EL (cell line): ENCODE results near the gene CORO2B.

ENCODE experiments used
- DNase-seq: peaks from one replicate; pipeline ENCODE4 v3.0.0-alpha.2; 2016

The CORO2B gene

DNA sequence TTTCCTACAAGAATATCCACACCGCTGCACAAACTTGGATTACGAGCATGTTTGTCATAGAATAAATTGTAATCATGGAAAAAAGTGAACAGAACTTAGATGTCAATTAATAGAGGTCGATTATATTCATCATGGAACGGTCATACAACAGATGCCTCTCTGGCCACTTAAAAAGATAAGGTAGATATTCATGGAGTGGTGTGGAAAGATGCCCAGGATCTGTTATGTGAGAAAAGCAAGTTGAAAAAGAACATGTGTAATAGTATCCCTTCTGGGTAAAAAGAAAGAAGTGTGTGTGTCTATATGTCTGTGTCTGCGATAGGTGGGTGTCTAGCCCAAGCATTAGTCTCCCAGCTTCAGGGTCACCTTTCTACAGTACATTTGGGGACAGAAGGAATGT, 128.6 kb downstream of the CORO2B start:
- DNase-seq = no peak

DNA sequence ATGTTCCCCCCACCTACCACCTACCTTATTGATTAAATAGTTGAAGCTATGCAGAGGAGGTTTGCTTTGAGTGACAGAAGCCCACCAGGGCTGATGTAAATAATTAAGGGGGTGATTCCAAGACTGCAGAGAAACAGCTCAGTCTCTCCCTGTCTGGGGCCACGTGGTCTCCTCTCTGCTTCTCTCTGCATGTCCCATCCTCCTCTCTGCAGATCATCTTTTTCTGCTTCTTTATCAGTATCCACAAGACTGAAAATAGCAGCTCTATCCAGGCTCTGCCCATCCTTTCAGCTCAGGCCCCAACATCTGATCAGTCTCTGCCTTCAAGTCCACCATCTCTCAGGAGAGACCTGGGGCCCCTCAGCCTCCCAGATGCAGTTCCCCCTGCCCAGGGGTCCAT, 131.1 kb downstream of the CORO2B start:
- no peak for DNase-seq

DNA sequence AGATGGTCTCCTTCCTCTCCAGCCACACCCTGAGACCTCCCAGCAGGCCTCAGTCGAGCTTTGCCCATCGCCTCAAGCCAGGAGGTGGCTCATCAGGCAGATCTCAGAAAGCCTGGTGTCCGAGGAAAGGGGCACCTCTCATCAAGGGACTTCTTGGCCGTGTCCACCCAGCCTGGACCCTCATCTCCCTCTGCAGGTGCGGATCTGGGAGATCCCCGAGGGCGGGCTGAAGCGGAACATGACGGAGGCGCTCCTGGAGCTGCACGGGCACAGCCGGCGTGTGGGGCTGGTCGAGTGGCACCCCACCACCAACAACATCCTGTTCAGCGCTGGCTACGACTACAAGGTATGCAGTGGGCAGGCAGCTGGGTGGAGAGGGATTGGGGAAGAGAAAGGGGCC, 131.7 kb downstream of the CORO2B start:
- no peak for DNase-seq

DNA sequence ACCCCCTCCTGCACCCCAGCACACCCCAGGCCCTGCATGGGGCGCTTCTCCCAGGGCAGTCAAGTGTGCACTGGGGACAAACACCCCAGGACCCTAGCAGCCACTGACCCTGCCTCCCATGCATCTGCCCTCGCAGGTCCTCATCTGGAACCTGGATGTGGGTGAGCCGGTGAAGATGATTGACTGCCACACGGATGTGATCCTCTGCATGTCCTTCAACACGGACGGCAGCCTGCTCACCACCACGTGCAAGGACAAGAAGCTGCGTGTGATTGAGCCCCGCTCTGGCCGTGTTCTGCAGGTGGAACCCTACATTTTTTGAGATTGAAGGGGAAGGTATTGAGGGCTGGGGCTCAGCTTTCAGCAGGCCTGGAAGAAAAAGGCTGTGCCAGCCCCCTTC, 132.6 kb downstream of the CORO2B start:
- DNase-seq = no peak

DNA sequence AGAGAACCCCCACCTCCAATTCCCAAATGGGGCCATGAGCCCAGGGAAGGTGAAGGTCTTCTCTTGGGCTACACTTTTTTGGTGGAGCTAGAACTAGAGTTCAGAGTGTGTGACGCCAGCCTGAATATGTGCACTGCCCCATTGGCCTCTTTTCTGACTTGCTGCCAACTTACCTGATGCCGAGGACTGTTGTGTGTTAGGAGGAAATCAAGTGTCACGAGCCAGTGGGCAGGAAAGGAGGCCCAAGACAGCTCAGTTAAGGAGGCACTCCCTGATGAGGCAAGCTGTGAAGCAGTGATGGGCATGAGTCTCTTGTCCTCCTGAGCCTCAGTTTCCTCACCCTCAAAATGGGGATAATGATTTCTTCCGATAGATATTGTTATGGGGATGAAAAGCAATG, 134.1 kb downstream of the CORO2B start:
- no peak for DNase-seq

DNA sequence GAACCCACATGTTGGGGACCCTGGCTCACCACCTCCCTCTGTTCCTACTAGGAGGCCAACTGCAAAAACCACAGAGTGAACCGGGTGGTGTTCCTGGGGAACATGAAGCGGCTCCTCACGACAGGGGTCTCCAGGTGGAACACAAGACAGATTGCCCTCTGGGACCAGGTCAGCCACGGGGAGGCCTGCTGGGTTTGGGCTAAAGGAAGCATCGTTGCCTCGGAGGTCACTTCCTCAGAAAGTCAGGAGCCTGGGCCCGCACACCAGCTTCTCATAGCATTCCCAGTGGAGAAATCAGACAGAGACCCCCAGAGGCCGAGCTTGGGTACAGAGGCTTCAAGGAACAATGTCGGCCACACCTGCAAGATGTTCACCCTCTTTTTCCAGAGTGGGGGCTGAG, 135.1 kb downstream of the CORO2B start:
- DNase-seq = no peak

DNA sequence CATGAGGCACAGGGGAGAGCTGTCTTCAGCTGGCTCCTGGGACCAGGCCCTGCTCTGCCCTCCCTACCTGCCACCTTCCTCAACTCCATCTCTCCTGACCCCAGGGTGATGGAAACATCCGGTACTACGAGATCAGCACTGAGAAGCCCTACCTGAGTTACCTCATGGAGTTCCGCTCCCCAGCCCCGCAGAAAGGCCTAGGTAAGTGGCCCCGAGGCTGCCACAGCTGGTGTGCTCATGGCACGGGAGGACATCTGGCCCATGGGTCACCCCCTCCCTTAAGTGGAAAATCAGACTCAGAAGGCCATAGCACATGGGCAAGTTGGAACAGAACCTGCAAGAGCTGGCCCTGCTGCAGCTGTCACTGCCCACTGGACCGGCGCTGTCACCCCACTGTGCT, 136.3 kb downstream of the CORO2B start:
- no peak for DNase-seq

DNA sequence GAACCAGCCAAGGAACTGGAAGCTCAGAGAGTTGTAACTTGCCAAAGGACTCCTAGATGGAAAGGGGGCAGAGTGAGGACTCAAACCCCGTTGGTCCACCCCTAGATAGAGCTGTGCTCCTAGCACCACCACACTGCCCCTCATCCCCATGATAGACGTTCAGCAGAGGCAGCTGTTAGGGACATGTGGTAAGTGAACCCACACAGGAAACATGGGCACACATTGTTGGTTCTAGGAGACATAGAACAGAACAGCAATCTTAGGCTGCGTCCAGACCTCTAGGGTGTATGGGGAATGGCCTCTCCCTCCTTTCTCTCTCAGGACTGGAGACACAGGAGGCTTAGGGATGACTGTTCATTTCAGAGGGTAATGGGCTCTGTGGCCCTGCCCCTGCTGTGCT, 139.2 kb downstream of the CORO2B start:
- no peak for DNase-seq

DNA sequence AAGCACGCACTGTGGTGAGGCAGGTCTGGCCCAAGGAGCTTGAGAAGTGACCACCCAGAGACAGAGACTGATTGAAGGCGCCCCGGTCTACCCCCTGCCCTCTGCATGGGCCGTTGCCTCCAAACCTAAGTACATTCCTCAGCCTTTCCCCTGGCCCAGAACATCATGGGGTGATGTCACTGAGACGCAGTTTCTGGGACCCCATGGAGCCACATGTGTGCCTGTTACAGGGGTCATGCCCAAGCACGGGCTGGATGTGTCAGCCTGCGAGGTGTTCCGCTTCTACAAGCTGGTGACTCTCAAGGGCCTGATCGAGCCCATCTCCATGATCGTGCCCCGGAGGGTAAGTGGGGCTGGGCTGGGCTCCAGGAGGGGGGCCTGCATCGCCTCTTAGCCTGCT, 139.7 kb downstream of the CORO2B start:
- no peak for DNase-seq

DNA sequence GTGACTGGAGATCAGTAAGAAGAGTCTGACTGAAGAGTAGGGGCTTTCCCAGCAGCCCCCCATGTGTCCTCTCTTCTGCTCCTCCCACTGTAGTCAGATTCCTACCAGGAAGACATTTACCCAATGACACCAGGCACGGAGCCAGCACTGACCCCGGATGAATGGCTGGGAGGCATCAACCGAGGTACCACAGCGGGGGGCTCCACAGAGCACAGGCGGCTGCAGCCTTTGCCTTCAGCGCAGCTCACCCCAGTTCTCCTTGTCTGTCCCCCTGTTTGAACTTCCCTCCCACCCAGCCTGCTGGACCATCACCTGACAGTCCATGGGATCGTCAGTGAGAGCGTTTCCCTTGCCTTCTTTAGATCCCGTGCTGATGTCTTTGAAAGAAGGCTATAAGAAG, 140.3 kb downstream of the CORO2B start:
- DNase-seq = no peak

DNA sequence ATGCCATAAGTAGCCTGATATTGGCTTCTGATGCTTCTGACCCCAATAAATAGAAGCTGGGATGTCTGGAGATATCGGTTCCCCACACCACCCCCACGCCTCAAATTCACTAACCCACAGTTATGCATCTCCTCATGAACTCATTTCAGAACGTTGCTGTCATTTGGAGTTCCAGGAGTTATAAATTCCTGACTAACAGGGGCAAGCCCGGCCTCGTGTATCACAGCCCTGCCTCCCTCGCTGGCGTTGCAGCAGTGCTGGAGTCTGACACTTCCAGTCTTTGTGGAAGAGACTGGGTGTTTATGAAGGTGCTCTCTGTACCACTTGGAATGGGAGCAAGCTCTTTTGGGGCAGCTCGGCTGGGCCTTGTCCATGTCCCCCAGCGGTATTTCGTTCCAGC, 140.9 kb downstream of the CORO2B start:
- no peak for DNase-seq

DNA sequence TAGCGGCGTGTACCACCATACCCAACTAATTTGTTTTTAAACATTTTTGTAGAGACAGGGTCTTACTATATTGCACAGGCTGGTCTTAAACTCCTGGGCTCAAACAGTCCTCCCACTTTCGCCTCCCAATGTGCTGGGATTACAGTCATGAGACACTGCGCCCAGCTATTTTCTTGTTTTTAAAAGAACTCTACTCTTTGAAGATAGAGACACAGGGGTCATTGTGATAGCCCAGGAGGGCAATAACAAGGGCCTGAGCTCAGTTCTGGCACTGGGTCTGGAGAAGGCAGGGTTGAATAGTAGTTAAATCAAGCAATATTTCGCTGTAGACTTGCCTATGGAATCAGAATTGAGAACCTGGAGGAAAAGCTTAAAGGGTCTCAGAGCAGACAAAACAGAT, 143.1 kb downstream of the CORO2B start:
- DNase-seq = no peak

DNA sequence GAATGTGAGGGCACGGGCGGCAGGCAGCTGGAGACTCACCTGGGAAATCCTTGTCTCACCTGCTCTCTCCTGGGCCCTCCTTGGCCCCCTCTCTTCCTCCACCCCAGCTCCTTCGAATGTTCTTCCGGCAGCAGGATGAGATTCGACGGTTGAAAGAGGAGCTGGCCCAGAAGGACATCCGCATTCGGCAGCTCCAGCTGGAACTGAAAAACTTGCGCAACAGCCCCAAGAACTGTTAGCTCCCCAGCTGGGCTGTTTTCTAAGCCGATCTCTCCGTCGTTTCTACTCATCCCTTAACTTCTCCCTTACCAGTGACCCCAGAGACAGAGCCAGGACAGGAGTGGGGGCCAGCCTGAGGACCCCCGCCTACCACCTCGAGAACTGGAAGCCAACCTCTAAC, 146.9 kb downstream of the CORO2B start:
- DNase-seq = peak; percentile 10

DNA sequence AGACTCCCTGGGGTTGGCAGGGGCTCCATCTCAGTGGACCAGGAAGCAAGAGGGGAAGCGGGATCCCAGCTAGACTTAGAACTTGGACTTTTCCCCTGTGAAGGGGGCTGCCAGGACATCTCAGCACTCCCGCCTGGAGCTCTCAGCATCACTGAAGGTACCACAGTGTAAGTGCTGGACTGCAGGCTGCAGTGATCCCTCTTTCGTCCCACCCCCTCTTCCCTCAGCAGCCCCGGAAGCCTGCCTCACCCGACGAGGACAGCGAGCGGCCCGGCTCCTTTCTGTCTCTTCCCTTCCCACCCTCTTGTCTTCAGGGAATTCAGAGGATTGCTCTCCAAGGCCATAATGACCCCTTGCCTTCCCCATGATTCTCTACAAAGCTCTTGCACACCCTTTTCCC, 147.5 kb downstream of the CORO2B start:
- no peak for DNase-seq

DNA sequence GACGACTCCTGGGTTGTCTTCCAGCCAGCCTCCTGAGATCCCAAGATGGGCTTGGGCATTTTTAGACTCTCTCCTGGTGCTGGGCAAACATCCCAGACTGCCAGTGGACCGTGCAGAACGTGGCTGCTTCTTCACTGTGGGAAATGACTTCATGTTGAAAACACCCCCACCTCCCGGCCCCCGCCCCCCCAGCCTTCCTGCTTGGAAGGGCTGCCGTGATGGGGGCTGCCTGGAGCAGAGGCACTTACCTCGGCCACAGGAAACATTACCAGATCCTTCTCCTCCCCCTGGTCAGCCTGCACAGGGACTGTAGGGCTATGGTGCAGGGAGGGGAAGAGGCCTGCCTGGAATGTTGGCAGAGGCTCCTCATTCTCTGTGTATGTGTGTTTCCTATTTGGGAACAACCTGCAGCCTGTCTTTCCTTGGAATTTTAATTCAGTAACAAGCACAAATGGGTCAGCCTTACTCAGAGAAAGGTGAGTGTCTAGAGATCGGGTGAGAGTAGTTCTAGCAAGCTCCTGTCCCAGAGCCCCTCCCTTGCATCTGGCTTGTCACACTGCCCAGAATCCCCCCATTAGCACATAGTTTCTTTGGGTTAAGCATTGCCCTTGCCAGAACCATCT, 151.1 kb downstream of the CORO2B start:
- peak; percentile 25 for DNase-seq

DNA sequence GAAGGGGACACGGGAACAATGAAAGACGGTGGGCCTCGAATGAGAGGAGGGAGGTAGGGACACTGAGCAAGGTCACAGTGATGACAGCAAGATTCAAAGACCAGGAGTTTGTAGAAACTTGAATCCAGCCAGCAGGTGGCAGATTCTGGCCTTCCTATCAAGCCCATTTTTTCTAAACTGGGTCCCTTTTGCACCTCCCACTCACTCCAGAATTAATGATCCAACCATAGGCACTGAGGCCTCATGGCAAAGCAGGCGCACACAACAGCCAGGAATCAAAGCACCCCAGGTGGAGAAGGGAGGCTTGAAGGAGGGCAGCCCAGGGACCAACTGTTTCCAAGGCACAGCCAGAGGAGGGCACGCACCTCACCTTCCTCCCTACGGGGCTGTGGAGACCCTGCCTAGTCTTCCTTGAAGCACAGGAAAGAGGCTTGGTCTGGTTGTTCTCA, 151.7 kb downstream of the CORO2B start:
- peak; percentile 44 for DNase-seq

DNA sequence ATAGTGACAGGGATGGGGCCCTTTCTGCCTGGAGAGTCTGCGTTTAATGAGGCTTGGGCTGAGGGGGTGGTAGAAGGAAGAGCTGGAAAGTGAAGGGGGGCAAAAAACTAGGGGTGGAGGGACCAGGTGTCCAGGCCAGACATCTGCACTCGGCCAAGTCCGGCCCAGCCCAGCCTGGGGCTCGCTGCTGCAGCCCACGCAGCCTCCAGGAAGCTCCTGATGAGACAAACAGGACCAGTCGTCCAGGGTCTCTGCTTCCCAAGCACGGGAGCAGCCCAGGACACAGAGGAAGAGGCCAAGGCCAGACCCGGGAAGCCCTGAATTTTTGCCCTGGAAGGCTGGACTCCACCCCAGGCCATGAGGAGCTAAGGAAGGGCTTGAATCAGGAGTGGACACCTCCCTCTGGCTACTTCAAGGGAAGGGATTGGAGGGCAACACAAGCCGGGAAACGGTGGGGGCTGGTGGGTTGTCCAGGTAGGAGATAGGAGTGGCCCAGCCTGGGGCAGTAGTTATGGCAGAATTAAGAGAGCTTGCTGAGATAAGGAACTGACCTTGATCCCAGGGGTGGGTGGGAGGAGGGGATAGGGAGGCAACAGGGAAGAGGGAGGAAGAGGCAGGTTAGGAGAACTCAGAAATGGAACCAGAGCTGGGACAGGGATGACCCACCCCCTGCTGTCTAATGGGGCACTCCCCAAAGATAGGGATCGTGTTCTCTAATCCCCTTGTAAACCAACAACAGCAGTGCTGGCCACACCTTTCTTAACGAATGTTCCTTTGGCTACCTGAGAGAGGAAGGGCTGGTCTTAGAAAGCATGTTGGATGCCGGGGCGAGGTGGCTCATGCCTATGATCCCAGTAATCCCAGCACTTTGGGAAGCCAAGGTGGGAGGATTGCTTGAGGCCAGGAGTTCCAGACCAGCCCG, 152.4 kb downstream of the CORO2B start:
- DNase-seq = no peak

DNA sequence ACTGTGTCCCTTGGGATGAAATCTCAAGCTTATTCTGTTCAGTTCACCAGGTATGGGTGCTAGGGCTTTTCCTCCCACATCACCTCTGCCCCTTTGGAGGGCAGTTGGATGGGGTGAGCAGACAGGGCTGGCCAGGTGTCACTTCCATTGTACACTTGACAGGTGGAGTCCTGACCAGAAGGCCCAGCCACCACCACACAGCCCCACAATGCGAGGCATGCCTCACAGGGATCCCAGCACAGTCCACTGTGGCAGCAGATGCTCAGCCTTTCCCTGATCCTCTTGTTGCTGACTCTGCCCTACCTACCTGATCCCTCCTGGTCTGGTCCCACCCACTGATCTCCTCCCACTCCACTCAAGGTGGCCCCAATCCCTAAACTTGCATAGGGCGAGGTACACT, 153.7 kb downstream of the CORO2B start:
- DNase-seq = no peak

DNA sequence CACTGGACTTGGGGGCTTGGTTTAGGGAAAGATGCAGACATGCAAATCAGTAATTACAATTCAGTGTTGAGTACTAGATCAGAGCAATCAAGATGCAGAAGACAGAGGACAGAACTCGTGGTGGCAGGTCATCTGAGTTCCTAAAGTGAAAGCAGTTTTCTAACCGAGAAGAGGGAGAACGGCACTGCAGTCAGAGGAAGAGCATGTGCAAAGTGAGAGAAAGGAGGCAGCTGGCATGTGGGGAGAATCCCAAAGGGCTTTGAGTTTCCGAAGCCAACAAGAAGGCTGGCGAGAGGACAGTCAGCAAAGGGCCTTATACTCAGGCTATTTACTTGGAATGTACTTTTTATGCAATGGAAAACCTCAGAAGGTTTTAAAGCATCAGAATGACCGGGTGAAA, 154.9 kb downstream of the CORO2B start:
- DNase-seq = no peak

DNA sequence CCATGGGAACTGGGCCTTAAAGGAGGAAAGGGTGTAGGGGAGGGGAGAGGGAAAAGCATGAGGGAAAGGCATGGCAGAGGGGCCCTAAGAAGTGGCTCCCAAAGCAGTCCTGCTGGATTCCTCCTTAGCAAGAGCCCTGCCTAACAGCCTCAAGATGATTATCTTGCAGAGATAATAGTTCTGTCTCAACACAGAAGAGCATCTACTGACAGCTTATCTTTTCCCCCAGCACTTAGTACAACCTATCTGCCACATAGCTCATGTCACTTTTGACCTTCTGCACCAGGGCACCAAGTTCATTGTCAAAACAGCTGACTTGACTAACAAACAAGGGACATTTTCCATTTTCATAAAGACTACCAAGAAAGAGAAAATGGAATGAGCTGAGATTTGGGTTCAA, 155.6 kb downstream of the CORO2B start:
- no peak for DNase-seq

DNA sequence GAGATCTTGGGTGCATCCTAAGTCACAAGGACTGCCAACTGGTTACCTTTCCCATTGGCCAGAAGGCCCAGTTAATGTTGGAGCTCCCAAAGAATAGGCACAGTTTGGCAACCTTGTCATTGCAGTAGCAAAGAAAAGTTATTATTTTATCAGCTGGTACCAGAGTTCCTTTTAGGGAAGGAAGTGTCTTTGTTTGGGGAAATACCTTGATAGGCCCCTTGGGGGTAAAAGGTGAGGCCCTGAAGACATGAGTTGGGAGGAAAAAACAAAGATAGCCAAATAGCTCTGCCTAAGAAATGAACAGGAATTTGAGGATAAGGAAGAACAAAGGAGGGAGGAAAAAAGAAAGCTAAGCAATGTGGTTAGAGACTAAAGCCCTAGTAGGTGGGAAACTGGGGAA, 156.1 kb downstream of the CORO2B start:
- no peak for DNase-seq

DNA sequence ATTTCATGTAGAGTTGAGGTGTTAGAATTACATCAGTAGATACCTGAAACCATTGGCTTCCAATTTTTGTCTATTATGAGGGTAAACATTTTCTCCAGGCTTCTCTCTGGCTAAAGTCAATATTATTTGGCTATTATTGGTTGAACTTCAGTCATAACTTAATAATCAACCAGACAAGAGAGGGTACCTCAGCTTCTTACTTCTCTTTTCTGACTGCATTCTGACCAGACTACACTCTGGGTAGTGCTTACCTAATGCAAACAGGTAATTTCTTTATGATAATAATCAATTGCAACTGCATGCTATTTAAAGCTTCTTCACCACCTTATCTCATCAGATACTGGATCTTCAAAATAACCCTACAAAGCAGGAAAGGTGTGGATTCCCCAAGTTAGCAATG, 156.8 kb downstream of the CORO2B start:
- no peak for DNase-seq

DNA sequence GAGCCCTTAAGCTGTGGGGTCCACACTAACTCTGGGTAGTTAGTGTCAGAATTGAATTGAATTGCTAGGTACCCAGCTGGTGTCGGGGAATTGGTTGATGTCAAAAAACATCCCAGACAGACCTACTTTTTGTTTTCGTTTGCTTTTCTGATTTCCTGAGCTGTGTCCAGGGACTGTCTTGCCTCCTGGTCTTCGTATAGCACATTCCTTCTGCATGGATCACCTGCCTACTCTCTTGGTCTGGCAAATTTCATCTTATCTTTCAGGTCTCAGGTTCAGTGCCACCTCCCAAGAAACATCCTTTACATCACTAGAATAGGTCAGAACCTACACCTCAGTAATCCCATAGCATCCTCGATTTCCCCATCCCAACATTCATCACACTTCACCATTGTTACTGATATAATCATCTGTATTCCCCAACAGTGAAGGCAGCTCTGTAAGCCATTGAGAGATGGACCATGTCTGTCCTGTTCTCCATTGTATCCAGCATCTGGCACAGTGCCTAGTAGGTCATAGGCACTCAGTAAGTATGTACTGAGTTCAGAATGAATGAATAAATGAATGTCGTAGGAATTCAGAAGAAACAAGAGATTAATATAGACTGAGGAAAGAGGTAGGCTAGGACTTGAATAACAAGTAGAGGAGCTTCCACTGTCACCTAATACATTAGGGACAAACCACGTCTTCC, 160.7 kb downstream of the CORO2B start:
- DNase-seq = no peak

DNA sequence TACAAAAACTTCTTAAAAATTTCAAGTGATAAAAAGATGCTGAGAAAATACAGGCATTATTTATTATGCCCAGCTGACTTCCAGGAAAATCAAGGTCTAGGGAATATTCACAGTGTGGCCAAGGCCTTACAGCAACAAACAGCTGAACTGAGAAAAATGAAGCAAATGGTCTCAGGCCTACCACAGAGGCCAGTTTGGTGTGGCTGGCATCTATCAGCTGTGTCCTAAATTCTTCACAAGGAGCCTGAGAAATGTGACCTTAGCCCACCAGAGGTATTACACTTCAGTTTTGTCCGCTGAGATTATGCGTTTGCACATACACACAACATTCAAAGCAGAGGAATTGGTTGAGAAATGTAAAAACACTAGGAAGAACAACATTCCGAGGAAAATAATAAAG, 164.5 kb downstream of the CORO2B start:
- DNase-seq = no peak
